Stimulated activated CD4-positive, alpha-beta T cell treated with anti-CD3 and anti-CD28 coated beads, Interleukin-4, amount 100 ng/mL, for 1 hour (primary cell): ENCODE data around the gene ARHGEF6.
A peak's percentile ranks its signal among the peaks of the same experiment; 100 is the strongest.
"Not testable (repeated sequence)": the region's sequence is repeated elsewhere in the genome, so short reads cannot be mapped to it uniquely, and the experiment has no call there.

Experiments
- DNase-seq: peaks from one replicate; pipeline ENCODE4 v3.0.0-alpha.2; 2020

ARHGEF6 gene

DNA sequence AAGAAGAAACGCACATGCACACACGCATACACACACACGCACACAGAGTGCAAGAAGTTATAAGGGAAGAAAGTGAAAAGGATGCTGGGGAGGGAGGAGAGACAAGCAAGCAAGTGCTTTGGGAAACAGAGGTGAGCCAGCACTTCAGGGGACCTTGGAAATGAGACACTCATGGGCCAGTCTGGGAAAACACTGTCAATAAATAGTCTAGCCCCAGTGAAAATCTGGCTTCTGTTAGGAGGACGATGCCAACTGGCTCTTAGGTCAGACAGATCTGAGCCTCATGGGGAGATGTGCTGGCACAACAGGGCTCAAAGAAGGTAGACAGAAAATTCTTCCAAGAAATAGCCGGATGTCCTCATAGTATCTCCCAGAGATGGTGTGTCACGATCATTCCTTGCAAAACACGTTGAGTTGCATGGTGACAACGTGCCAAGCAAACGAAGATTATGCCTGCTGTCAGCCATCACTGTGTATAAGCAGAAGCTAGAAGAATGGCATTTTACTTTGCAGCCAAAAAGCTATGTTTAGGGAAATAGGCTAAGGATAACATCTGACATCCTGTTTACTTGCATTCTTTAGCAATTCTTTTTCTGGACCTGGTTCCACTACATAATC is 557 bp upstream of the ARHGEF6 start:
- no peak for DNase-seq

DNA sequence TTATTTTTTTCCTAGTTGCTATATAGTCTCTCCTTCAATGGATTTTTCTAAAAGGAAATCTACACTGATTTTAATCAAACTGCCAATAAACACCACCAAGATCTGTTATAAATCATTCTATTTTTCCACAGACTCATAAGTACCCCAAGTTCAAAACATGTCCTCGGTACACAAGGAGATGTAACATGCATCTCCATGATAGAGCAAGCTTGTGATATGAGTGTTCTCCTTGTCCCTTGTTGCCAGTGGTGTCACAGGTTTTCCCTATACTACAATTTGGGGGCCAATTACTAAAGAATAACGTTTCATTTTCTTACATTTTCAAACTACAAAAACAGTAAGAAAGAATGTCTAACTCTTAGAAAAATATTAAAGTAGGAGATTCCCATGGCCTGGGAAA is 491 bp downstream of the ARHGEF6 start:
- no peak for DNase-seq

DNA sequence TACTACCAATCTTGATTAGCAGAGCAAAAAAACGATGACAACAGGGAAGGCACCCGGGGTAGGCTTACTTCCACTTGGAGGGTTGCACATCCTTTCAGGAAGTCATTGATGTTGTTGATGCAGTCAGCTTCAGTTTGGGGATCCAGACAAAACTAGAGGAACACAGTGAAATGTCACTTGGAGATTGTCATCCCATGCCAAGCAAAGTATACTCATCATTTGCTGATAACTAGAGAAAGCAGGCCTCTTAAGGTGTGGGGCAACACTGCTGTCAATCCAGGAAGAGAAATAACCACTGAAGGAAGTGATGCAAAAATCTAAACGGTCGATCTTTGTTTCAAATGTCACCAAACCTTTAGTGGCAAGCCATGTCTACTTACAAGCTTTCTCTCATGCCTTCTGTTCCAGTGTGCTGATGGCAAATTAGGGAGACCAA is 1.4 kb downstream of the ARHGEF6 start:
- no peak for DNase-seq

DNA sequence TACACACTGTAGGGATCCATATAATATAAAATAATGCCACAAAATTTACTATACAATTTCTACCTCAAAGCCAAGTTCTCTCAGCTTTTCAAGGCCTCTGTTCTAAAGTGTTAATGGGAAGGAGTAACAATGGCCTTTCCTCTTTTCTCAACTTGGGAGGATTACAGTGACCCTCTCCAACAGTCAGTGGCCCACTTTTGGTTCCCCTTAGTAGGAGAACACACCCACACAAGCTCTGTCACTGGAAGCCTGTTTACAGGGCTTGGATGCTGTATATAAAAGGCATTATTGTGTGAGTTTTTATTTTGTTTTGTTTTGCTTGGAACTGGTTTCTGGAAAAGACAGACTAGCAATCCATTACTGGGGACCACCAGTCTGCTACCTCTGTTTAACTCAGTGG is 1.8 kb downstream of the ARHGEF6 start:
- no peak for DNase-seq

DNA sequence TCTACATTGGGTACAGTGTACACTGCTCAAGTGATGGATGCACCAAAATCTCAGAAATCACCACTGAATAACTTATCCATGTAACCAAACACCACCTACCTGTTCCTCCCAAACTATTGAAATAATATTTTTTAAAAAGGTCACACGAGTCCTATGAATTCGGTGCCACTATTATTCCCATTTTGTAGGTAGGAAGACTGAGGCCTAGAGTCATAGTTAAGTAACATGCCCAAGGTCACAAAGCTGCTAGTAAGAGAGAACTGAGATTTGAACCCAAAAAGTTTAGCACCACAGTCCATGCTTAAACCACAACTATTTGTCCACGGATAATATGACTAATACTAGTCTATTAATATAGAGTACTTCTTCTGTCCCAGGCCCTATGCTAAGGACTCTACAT is 2.7 kb downstream of the ARHGEF6 start:
- DNase-seq, result no peak

DNA sequence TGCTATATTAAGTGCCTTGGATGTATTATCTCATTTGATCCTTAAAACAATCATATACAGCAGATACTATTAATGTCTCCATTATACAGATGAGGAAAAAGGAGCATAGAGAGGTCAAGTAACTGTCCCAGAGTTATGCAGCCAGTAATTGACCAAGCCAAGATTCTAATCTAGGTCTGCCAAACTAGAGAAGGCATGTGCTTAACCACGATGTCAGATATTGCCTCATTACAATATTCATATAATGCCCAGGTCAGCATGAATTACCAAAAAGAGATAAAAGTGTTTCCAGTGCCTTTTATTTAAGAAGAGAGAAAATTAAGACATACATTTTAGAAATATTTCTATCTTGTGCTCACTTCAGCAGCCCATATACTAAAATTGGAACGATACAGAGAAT is 7.1 kb downstream of the ARHGEF6 start:
- no peak for DNase-seq

DNA sequence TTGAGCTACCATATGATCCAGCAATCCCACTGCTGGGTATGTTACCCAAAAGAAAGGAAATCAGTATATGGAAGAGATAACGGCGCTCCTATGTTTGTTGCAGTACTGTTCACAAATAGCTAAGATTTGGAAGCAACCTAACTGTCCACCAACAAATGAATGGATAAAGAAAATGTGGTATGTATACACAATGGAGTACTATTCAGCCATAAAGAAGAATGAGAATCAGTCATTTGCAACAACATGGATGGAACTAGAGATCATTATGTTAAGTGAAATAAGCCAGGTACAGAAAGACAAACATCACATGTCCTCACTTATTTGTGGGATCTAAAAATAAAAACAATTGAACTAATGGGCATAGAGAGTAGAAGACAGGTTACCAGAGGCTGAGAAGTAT is 8.9 kb downstream of the ARHGEF6 start:
- not testable (repeated sequence) for DNase-seq

DNA sequence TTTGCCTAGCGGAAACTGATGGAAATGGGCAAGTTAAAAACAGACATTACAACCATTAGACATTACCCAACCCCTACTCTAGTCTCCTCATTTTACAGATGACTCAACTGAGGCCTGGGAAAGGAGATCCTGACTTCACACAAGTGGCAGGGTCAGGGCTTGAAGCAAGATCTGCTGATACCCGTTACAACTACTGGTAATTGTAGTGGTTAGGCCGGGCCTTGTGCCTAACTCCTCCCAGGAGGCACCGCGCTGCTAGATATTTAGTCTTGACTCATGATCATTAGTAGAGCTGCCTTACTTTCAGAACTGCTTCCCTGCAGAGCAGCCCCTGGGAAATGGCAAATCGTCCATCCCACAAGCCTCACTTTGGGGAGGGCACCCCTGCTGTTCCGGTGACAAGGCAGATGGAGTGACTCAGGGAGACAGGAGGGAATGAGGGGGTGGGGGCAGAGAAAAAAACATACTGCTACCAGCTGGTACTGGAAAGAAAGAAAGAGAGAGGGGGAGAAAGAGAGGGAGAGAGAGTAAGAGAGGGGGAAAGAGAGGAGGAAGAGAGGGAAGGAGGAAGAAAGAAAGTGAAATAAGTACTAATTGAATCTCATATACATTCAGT is 12.2 kb downstream of the ARHGEF6 start:
- peak; percentile 44 for DNase-seq

DNA sequence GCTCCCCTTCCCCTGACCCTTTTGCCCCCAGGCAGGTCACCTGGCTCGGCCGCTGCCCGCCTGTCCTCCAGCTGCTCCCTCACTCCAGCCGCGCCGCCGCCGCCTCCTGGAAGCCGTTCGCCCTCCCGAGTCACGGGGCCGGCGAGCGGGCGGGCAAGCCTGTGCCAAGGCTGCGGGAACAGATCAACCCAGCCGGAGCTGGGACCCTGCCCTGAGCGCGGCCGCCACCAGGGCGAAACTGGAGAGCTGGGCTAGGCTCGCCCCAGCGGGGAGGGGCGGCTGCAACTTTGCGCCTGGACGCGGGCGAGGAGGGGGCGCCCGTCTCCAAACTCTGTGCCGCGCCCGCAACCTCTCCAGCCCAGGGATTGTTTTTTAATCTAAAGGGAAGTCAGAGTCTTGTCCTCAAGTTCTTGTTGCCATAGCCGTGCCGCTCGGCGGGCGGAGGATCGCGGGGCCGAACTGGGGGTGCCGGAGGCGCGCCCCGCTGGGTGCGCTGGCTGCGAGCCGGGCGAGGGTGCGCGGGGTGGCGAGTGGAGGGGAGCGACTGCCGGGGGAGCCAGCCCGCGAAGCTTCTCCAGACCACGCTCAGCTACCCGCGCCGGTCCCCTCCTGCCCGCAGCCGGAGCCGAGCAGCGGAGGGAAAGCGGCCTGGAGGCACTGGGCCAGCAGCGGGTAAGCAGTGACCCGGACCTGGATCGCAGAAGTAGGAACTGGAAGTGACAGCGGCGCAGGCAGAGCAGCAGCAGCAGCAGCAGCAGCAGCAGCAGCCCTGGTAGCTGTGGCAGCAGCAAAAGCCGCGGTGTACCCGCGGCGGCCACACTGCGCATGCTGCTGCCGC is 13.4 kb downstream of the ARHGEF6 start:
- peak; percentile 55 for DNase-seq

DNA sequence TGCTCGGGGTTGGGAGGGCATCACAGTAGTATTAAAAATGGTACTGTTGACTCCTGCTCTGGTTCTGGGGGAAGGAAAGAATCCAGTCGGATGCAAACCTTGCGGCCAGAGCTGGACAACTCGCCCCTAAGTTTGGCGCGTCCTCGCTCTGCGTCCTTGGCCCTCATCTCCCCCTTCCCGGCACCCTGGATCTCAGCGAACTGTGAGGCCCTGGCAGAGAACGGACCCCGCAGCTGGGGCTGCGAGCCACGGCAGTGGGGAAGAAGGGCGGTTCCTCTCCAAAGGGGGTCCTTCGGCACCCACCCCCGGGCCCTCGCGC is 14.0 kb downstream of the ARHGEF6 start:
- no peak for DNase-seq

DNA sequence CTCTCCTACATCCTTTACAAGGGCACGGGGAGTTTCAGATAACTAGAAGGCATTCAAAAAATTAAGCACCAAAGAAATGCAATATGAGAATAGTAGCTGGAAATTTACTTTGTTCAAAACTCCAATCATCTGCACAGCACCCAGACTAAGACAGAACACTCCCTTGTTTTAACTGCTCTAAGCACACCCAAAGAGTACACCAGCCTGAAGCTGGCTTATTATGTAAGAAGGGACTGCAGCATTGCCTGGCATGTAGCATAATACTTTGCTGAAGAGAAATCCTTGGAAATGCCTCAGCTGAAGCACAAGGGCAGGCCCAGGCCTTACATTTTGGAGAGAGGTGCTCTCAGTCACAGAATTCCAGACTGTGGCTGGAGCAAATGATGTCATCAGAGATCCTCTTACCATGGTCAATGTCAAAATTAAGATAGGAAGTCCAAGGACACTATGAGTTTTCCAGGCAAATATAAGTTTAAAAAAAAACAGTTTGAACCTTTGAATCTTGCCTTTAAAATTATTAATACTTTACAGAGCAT is 14.8 kb downstream of the ARHGEF6 start:
- no peak for DNase-seq

DNA sequence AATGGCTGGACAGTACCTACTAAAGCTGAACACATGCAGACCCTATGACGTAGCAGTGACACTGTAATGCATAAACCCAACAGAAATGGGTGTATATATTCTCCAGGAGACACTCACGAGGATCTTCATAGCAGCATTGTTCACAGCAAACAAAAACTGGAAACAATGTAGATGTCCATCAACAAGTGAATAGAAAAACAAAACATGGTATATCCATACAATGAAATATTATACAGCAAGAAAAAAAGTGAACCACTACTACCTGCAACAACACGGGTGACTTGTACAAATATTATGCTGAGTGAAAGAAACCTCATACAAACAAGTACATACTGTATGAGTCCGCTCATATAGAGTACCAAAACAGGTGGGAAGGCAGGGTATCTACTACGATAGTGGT is 16.5 kb downstream of the ARHGEF6 start:
- no peak for DNase-seq

DNA sequence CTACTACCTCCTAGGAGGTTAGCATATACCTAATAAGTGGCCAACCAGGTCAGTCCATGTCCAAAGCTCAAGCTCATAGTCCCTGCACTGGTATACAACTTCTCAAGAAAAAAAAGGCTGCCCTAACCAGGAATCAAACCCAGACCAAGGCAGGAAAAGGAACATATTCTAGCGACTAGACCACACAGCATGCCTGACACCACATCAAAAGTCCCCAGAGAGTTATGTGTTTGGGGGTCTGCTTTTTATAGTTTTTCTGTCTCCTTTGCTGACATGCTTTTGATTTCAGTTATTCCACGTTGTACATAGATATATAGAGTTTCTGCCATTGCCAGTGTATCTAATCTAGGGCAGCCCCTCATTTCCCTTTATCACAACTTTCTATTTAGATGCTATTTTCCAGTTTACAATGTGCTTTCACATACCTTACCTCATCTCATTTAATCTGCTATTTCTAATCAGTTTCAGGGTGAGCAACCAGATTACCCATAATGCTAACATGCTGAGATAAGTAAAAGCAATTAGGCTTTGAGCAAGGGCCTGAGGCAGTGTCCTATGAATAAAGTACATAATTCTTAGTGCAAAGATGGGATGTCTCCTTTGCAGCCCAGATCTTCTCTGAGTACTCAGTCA is 17.8 kb downstream of the ARHGEF6 start:
- DNase-seq, result no peak

DNA sequence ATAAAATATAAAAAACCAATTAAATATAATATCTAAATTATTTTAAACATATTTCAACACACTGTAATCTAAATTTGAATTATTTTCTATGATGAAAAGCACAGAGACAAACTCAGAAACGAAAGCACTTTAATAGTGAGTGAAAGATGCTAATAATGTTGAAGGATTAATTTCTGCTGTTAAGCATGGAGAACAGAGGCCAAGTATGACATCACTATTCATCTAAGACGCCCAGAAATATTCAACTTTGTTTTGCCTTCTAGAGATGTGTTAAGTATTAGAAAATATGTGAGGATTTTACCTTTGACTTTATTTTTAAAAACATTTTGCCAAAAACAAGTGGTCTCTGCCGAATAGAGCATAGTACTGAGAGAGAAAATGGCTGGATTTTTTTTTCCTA is 19.3 kb downstream of the ARHGEF6 start:
- DNase-seq, result no peak

DNA sequence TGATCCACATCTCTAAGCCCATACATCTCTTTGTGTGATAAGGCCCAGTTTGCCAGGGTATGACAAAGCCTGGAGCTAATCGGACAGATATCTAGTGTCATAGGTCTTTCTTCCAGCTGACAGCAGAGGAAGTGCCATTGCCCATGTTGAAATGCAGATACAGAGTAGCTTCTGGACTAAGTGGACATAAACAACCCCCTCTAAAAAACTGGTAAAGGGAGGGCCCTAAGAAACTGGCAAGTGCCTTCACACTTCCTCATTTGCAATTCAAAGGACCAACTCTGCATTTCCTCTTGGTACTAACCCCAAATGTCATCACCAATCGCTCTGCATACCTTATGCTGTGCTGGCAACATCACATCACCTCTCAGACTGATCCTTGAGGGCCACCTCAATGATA is 20.8 kb downstream of the ARHGEF6 start:
- DNase-seq, result no peak

DNA sequence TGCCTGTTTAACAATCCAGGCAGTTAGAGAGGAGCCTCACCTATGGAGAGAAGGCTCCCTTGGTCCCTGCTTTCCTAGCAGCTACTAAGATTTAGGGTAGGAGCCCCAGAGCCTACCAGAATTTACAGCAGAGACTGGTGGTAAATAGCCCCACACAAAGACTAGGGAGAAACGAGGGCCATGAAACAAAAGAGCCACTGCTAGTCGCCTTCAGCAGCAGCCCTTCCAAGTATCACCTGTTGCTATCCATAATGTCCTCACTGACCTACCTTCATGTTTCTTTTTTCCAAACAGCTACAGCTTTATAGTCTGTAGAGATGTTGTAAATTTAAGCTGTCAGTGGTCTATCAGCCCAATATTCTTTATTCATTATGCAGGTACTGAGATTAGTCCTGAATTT is 25.3 kb downstream of the ARHGEF6 start:
- DNase-seq, result no peak

DNA sequence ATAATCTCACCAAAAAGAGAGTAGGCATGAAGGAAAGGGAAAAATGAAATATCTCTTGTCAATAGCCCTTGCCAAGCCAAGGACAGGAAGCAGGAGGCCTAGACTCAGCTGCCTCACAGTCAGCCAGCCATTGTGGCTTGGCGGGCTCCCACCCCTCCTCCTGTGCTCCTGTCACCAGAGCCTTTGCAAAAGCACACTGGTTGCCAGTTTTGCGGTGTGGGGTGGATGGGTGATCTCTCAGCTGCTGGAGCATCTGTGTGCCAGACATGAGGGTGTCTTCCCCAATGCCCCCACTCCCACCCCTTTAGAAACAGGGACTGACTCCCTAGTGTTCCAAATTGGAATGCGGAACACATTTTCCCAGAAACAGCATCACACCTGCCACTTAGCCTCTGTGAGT is 26.1 kb downstream of the ARHGEF6 start:
- DNase-seq, result no peak

DNA sequence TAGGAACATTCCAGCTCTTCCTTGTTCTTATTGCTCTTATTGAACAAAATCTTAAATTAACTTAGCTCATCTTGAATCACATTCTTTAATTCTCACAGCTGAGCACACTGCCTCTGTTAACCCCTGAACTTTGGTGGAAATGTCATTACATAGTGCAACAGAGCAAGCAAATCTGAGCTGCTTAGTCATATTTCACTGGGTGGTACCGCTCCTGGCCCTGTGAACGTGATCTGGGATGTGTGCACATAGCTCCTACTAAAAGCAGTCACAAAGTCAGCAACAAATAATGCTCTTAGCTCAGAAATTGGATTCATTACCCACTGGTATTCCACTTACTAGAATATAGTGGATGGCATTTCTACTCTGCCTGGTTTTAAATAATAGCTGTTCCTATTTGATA is 27.9 kb downstream of the ARHGEF6 start:
- no peak for DNase-seq

DNA sequence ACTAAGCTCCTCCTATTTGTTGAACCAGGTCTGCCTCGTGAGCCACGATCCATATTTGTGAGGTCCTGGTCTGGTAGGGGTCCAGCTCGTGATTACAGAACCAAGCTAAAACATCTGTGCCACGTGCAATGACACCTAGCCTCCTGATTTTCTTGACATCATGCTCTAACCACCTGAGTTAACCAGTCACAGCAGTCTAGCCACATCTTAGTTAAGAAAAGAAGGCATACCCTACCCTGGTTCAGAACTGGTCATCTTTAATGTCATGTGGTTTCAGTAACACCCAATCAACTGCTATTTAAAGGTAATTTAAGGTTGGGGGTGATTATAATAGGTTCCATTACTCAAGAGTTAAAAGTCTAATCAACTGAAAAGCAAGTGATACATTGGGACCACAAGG is 28.4 kb downstream of the ARHGEF6 start:
- DNase-seq, result no peak

DNA sequence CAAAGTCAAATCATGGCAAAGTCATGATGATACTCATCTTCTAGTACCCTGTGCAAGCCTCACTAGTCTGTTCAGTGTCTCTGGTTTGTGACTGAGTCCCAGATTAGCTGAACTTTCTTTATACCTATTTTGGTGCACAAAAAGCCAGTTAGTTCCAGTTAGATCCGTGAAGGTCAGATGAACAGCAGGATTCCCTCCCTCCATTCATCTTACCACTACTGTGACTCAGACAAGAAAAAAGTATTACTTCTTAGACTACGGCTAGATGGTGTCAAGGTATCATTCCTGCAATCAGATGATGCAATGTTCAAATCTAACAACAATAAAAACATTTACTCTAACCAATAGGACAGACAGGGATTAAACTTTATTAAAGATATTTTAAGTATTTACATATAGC is 30.4 kb downstream of the ARHGEF6 start:
- no peak for DNase-seq

DNA sequence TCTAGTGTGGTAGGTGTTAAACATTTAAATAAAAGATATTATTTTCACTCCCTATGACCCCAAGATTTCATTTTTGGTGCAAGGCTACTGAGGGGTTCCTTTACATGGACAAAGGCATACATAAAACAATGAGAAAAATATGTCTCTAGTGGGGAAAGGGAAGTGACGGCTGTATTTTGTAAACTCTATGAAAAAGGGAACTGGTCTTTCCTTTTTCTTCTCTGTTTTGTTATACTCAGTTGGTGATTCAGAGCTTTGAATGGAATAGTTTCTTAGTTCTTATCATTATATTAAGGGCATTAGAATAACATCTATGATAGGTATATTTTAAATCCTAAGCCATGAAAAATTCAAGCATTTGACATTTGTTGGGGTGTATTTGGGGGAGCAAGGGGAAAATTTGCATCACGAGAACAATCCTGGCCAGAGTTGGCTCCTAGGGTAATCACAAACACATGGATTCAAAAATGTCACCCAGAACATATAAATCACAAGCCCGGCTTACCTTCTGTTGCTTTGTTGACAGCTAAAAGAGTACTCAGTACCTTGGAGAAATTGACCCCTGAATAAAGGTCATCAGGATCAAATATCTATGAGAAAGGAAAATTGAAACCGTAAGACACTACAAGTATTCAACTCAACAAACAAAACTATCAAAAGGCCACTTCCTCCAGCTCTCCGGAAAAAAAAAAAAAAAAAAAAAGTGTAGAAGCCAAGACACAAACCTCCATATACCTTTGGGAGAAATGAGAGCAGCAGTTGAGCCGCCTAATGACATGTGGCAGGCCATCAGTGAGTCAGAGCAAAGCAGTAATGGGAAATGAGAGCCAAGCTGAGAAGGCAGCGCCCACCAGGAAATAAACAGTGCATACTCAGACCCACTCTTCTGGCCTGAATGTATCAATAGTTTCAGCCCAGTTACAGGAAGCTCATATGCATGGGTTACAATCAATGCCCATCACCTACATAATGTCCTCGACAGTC is 33.4 kb downstream of the ARHGEF6 start:
- DNase-seq, result no peak
